ENCODE data around the gene SMC5.
"Not testable (repeated sequence)": the region's sequence is repeated elsewhere in the genome, so short reads cannot be mapped to it uniquely, and the experiment has no call there.

The SMC5 gene

DNA sequence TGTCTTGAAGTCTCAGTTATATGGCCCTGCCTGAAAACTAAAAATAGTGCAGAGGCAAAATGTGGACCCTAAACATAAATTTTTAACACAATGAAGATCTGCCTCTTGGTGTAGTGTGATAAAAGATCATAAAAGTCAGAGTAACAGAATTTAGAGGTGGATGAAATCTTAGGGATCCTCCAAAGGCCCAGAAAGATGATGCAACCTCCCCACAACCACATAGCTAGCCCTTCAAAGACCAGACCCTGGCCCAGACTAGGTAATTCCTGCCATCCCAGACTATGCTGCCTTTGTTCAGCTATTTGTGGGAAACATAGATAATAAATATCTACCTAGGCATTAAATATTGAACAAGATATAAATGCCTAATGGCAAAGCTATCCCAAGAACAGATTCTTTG, 140.4 kb downstream of the SMC5 start:
- no peak for TF ChIP-seq POLR2AphosphoS5 (IDR thresholded peaks at IDR 0.05; ENCODE audit: low read depth, low read length)
- TF ChIP-seq POLR2A (IDR thresholded peaks at IDR 0.05; ENCODE audit: low read depth, low read length), result no peak
- no peak for TF ChIP-seq TAF1 (IDR thresholded peaks at IDR 0.05; ENCODE audit: borderline replicate concordance, low read depth, low read length)
- FAIRE-seq (no peak), DNase-seq (ENCODE audit: insufficient read length) (no peak)

DNA sequence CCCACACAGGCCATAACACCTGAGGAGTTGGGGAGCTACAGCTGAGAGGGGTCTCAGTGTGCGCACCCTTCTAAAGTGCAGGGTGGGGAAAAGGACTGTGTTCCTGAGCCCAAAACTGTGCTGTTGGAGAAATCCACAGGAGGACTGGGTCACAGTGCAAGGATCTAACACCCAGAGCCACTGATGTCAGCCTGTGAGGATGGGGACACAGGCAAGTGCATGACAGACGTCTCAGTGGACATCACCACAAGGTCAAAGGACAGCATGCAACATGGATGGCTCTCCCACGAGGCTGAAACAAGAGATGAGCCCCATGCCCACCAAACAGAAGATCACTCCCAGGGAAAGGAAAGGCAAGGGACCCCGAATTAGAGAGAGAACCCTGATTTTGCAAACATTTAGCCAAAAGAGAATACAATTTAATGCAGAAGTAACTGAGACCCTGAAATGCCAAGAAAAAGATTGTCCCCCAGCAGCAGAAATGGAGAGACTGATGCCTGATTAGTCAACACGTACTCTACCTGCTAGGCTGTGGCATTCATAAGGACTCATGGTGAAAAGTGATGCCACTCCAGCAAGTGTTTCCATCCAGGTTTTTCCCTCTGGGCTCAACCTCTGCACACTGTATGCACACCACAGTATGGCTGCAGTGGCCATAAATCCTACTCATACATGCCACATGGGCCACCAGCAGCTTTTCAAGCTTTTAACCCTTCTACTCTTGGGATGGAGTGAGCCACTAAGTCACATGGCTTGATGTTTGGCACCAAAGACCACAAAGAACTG, 141.5 kb downstream of the SMC5 start:
- no peak for FAIRE-seq
- TF ChIP-seq POLR2AphosphoS5 (IDR thresholded peaks at IDR 0.05; ENCODE audit: low read depth, low read length) (no peak), POLR2A (IDR thresholded peaks at IDR 0.05; ENCODE audit: low read depth, low read length) (no peak), TAF1 (IDR thresholded peaks at IDR 0.05; ENCODE audit: borderline replicate concordance, low read depth, low read length) (no peak)

DNA sequence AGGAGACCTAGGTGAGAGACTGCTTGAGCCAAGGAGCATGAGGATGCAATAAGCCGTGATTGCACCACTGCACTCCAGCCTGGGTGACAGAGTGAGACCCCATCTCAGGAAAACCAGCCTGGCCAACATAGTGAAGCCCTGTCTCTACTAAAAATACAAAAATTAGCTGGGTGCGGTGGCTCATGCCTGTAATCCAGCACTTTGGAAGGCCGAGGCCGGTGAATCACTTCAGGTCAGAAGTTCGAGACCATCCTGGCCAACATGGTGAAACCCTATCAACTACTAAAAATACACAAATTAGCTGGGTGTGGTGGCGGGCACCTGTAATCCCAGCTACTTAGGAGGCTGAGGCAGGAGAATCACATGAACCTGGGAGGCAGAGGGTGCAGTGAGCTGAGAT, 142.5 kb downstream of the SMC5 start:
- not testable (repeated sequence) for FAIRE-seq; DNase-seq (ENCODE audit: insufficient read length)

More for the DNA sequence above, 141.5 kb downstream of the SMC5 start:
- no peak for DNase-seq (ENCODE audit: insufficient read length)

DNA sequence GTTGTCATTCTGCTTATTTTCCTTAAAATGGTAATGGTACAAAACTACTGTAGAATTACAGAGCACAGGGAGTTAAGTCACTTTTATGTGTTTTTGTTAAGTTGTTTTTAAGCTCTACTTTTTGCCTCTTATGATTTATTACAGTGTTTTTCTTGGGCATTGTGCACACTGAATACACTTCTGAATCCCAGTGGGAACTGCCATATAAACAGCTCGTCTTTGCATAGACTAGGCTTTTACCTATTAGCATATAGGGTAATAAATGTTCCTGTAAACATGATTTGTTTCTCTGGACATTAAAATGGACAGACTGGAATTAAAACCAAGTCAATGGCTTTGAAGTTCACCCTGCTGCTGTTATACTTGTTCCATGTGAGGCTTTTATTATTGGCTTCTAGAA, 143.4 kb downstream of the SMC5 start:
- TF ChIP-seq TAF1 (IDR thresholded peaks at IDR 0.05; ENCODE audit: borderline replicate concordance, low read depth, low read length) (no peak), POLR2AphosphoS5 (IDR thresholded peaks at IDR 0.05; ENCODE audit: low read depth, low read length) (no peak), POLR2A (IDR thresholded peaks at IDR 0.05; ENCODE audit: low read depth, low read length) (no peak)
- no peak for FAIRE-seq

DNA sequence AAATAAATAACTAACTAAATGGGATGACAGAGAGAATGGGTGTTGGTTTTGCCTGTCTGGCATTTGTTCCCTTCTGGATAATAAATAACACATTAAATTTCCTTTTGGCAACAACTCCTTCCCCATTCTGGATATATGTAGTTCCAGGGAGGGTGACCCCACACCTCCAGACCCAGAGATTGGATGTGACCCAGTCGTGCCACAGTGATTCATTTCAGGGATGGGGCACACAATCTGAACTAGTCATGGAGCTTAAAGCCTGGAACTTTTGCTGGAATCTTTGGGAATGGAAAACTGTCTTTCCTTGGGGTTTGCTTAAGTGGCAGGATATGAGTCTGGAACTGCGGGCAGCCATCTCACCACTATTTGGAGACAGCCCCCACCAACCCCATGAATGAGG, 144.4 kb downstream of the SMC5 start:
- no peak for DNase-seq (ENCODE audit: insufficient read length)
- no peak for TF ChIP-seq POLR2AphosphoS5 (IDR thresholded peaks at IDR 0.05; ENCODE audit: low read depth, low read length)
- no peak for TF ChIP-seq POLR2A (IDR thresholded peaks at IDR 0.05; ENCODE audit: low read depth, low read length)
- TF ChIP-seq TAF1 (IDR thresholded peaks at IDR 0.05; ENCODE audit: borderline replicate concordance, low read depth, low read length), result no peak
- no peak for FAIRE-seq

More for the DNA sequence above, 143.4 kb downstream of the SMC5 start:
- DNase-seq (ENCODE audit: insufficient read length), result no peak

DNA sequence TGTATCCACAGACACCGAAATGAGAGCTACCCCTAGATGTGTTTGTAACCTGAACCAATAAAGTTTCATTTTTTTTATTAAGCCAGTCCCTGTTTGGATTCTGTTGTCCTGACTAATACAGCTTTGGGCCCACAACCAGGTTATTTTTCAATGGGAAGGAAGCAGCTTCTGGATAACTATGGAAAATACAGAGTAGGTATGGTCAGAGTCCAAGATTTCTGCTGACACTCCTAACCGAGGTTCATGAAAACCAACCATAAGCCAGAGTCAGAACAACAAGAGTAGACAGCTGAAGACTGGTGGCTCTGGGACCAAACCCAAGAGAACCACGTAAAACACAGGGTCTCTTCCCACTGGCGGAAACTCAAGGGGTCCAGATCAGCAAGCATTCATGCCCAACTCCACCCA, 144.8 kb downstream of the SMC5 start:
- FAIRE-seq, result no peak
- TF ChIP-seq POLR2AphosphoS5 (IDR thresholded peaks at IDR 0.05; ENCODE audit: low read depth, low read length) (no peak), TAF1 (IDR thresholded peaks at IDR 0.05; ENCODE audit: borderline replicate concordance, low read depth, low read length) (no peak), POLR2A (IDR thresholded peaks at IDR 0.05; ENCODE audit: low read depth, low read length) (no peak)

DNA sequence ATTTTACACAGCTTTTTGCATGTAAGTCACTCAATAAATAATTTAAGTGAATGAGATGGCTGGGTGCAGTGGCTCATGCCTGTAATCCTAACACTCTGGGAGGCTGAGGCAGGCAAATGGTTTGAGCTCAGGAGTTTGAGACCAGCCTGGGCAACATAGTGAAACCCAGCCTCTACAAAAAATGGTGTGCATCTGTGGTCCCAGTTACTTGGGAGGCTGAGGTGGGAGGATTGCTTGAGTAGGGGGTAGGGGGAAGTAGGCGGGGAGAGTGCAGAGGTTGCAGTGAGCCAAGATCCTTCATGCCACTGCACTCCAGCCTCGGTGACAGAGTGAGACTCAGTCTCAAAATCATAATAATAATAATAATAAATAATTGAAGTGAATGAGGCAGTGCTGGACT, 145.5 kb downstream of the SMC5 start:
- no peak for FAIRE-seq
- no peak for DNase-seq (ENCODE audit: insufficient read length)
- TF ChIP-seq POLR2A (IDR thresholded peaks at IDR 0.05; ENCODE audit: low read depth, low read length) (no peak), POLR2AphosphoS5 (IDR thresholded peaks at IDR 0.05; ENCODE audit: low read depth, low read length) (no peak), TAF1 (IDR thresholded peaks at IDR 0.05; ENCODE audit: borderline replicate concordance, low read depth, low read length) (no peak)

More for the DNA sequence above, 144.8 kb downstream of the SMC5 start:
- DNase-seq (ENCODE audit: insufficient read length), result no peak

Data from GM12892 (cell line).